Liver (tissue), 9 donors: ENCODE results near the gene IL17RE. TPM values are rescaled to one million over a fixed set of nuclear protein-coding genes. Genes with fewer than 3 reads are reported as not detected.

ENCODE experiments used
- DNase-seq: peaks from one replicate; pipeline ENCODE4 v3.0.0-alpha.2; 2017; ENCODE audit warnings: low spot score
- H3K27ac ChIP-seq, 2 donors: one replicate each; pipeline ENCODE4 v1.7.0; 2013; ENCODE audit warnings: inconsistent platforms in 2 of 2, low read length in 2 of 2, control low read depth in 1 of 2, low read depth in 1 of 2, mild to moderate bottlenecking in 1 of 2
- H3K27me3 ChIP-seq, 4 donors: one replicate each; pipeline versions ENCODE4 v1.6.1 to v1.7.0; 2013; ENCODE audit warnings: low read length in 3 of 4, inconsistent platforms in 1 of 4, mild to moderate bottlenecking in 1 of 4, moderate library complexity in 1 of 4; ENCODE audit not compliant: control insufficient read depth in 4 of 4, insufficient read depth in 4 of 4
- H3K36me3 ChIP-seq, 4 donors: one replicate each; pipeline versions ENCODE4 v1.6.1 to v1.7.0; 2013; ENCODE audit warnings: low read length in 3 of 4, mild to moderate bottlenecking in 3 of 4, low read depth in 1 of 4, moderate library complexity in 1 of 4; ENCODE audit not compliant: control insufficient read depth in 4 of 4, insufficient read depth in 3 of 4
- H3K4me1 ChIP-seq, 4 donors: one replicate each; pipeline versions ENCODE4 v1.6.1 to v1.7.0; 2013; ENCODE audit warnings: low read length in 3 of 4, mild to moderate bottlenecking in 3 of 4, moderate library complexity in 1 of 4; ENCODE audit not compliant: control insufficient read depth in 4 of 4, insufficient read depth in 4 of 4
- H3K4me3 ChIP-seq, 3 donors: one replicate each; pipeline versions ENCODE4 v1.6.1 to v1.7.0; 2013; ENCODE audit warnings: low read length in 3 of 3, control low read depth in 1 of 3, low read depth in 1 of 3, mild to moderate bottlenecking in 1 of 3
- H3K9ac ChIP-seq, 2 donors: one replicate each; pipeline ENCODE4 v1.7.0; 2013; ENCODE audit warnings: low read length in 2 of 2, mild to moderate bottlenecking in 2 of 2, moderate library complexity in 2 of 2, control low read depth in 1 of 2, low read depth in 1 of 2
- H3K9me3 ChIP-seq, 4 donors: one replicate each; pipeline versions ENCODE4 v1.6.1 to v1.7.0; 2013; ENCODE audit warnings: low read length in 3 of 4; ENCODE audit not compliant: control insufficient read depth in 4 of 4
- EGR1 ChIP-seq, 2 donors: IDR thresholded peaks; 2 replicates each; pipeline ENCODE4 v1.6.1; 2016 to 2018; ENCODE audit warnings: antibody characterized with exemption in 2 of 2, low read depth in 2 of 2
- FOXA1 ChIP-seq: IDR thresholded peaks from 2 replicates; pipeline ENCODE4 v1.6.1; 2016; ENCODE audit warnings: antibody characterized with exemption
- FOXA2 ChIP-seq: IDR thresholded peaks from 2 replicates; pipeline ENCODE4 v1.6.1; 2016; ENCODE audit warnings: antibody characterized with exemption
- GABPA ChIP-seq, 2 donors: IDR thresholded peaks in 1 of 2; conservative IDR thresholded peaks in 1 of 2; 2 replicates each; pipeline ENCODE4 v1.6.1; 2016; ENCODE audit warnings: antibody characterized with exemption in 2 of 2, mild to moderate bottlenecking in 1 of 2, moderate library complexity in 1 of 2
- HNF4A ChIP-seq, 2 donors: conservative IDR thresholded peaks; 2 replicates each; pipeline ENCODE4 v1.6.1; 2016; ENCODE audit warnings: antibody characterized with exemption in 2 of 2, mild to moderate bottlenecking in 2 of 2
- HNF4G ChIP-seq: IDR thresholded peaks from 2 replicates; pipeline ENCODE4 v1.6.1; 2016; ENCODE audit warnings: antibody characterized with exemption
- NR2F2 ChIP-seq: IDR thresholded peaks from 2 replicates; pipeline ENCODE4 v1.6.1; 2016; ENCODE audit warnings: antibody characterized with exemption
- RXRA ChIP-seq, 2 donors: IDR thresholded peaks; 2 replicates each; pipeline ENCODE4 v1.6.1; 2017 to 2018; ENCODE audit warnings: antibody characterized with exemption in 2 of 2, mild to moderate bottlenecking in 1 of 2
- SP1 ChIP-seq: IDR thresholded peaks from 2 replicates; pipeline ENCODE4 v1.6.1; 2018; ENCODE audit warnings: antibody characterized with exemption, mild to moderate bottlenecking
- TAF1 ChIP-seq: conservative IDR thresholded peaks from 2 replicates; pipeline ENCODE4 v1.6.1; 2016; ENCODE audit warnings: antibody characterized with exemption, mild to moderate bottlenecking
- WGBS: extraction: QIAGEN DNeasy Blood & Tissue Kit; methylation state at CpG from one replicate; pipeline ENCODE4 v1.1.7; 2013; 5-methylcytosine and 5-hydroxymethylcytosine counted together
- polyA plus RNA-seq, 2 donors: library from polyadenylated mRNA; stranded (reverse) in 1 of 2; unstranded in 1 of 2; fragments of 200-250 nt in 1 of 2; fragments of >200 nt in 1 of 2; fragmentation: Nextera tagmentation in 1 of 2; extraction: Ambion mirVana in 1 of 2; gene quantifications; one replicate each; pipeline versions ENCODE4 v1.2.1 to v1.2.3, GENCODE V29; 2013 to 2015
- total RNA-seq, 2 donors: library from RNA; depleted of rRNA; stranded (reverse); fragments of >200 nt; gene quantifications; one replicate each; pipeline ENCODE4 v1.2.3, GENCODE V29; 2014
- TF ChIP-seq, protein P1 (sequence below): fragments of 150-350 bp; IDR thresholded peaks from 2 replicates; pipeline ENCODE4 v1.5.1; 2017; ENCODE audit warnings: improper control_type of control experiment, low read depth, low read length; ENCODE audit not compliant: missing input control
- TF ChIP-seq, protein P2 (sequence below): IDR thresholded peaks from 2 replicates; pipeline ENCODE4 v1.6.1; 2016; ENCODE audit warnings: antibody characterized with exemption
- TF ChIP-seq, protein P3 (sequence below): IDR thresholded peaks from 2 replicates; pipeline ENCODE4 v1.6.1; 2016; ENCODE audit warnings: antibody characterized with exemption
- TF ChIP-seq, protein P4 (sequence below): IDR thresholded peaks from 2 replicates; pipeline ENCODE4 v1.6.1; 2016; ENCODE audit warnings: antibody characterized with exemption, mild to moderate bottlenecking
- donor health status: healthy.
- donor health status: healthy.
- donor health status: healthy.
- donor health status: healthy.
- donor health status: healthy.

IL17RE gene
- total and polyA plus RNA-seq, 4 donors: 0.42 to 2.1 (median 0.90) TPM

- no peak overlapping the region for H3K27ac ChIP-seq
- H3K36me3 ChIP-seq: no peaks in the 10 kb centered on the region
- TF ChIP-seq SP1: no peak
- TF ChIP-seq RXRA (IDR thresholded peaks at IDR 0.05): no peak
- TF ChIP-seq, protein P1, sequence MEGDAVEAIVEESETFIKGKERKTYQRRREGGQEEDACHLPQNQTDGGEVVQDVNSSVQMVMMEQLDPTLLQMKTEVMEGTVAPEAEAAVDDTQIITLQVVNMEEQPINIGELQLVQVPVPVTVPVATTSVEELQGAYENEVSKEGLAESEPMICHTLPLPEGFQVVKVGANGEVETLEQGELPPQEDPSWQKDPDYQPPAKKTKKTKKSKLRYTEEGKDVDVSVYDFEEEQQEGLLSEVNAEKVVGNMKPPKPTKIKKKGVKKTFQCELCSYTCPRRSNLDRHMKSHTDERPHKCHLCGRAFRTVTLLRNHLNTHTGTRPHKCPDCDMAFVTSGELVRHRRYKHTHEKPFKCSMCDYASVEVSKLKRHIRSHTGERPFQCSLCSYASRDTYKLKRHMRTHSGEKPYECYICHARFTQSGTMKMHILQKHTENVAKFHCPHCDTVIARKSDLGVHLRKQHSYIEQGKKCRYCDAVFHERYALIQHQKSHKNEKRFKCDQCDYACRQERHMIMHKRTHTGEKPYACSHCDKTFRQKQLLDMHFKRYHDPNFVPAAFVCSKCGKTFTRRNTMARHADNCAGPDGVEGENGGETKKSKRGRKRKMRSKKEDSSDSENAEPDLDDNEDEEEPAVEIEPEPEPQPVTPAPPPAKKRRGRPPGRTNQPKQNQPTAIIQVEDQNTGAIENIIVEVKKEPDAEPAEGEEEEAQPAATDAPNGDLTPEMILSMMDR: no peak
- TF ChIP-seq, protein P2, sequence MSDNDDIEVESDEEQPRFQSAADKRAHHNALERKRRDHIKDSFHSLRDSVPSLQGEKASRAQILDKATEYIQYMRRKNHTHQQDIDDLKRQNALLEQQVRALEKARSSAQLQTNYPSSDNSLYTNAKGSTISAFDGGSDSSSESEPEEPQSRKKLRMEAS: no peak
- no peak for TF ChIP-seq GABPA (IDR thresholded peaks at IDR 0.05 in 1 of 2, conservative IDR thresholded peaks at IDR 0.05 in 1 of 2)
- TF ChIP-seq NR2F2: no peak
- TF ChIP-seq, protein P3, sequence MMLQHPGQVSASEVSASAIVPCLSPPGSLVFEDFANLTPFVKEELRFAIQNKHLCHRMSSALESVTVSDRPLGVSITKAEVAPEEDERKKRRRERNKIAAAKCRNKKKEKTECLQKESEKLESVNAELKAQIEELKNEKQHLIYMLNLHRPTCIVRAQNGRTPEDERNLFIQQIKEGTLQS: no peak
- TF ChIP-seq HNF4A (conservative IDR thresholded peaks at IDR 0.05): no peak
- no peak for TF ChIP-seq EGR1 (IDR thresholded peaks at IDR 0.05; ENCODE audit: low read depth in 2 of 2)
- no peaks in the 10 kb centered on the region for H3K9me3 ChIP-seq
- H3K4me1 ChIP-seq: peaks cover 12 to 35% (median 21%) of the 10 kb centered on the region in 4 donors
- no peak overlapping the region for H3K9ac ChIP-seq
- peaks cover 0 to 3% (median 0%) of the 10 kb centered on the region in 4 donors for H3K27me3 ChIP-seq
- DNase-seq: no peak
- H3K4me3 ChIP-seq: no peak overlapping the region
- 62% methylated on average over 7 of the region's 7 CpGs for WGBS
These were observed 48.5 kb downstream of the IL17RE start for GRCh38 chr3:9951126-9951525.

DNA sequence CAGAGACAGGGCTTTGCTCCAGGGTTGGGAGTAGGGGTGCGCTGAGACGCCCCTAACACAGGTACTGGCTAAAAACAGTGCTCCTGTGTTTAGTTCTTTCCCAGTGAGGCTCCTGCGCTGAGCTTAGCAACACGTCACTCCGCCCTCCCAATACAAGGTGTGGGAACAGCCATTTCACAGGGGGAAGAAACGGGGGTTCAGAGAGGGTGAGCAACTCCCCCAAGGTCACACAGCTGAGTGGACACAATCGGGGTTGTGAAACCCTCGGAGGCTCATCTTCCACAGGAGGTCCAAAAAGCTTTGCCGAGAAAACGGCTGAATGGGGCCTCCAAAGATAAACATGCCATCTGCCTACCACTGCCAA lies 48.9 kb downstream of the IL17RE start:
- 46% methylated on average over 10 of the region's 10 CpGs for WGBS
- H3K27ac ChIP-seq: no peak overlapping the region

More for the DNA sequence above, 48.9 kb downstream of the IL17RE start:
- no peak for DNase-seq
- TF ChIP-seq HNF4A (conservative IDR thresholded peaks at IDR 0.05) (no peak), HNF4G (no peak), FOXA2 (no peak), RXRA (IDR thresholded peaks at IDR 0.05) (no peak), TAF1 (no peak), FOXA1 (no peak)
- TF ChIP-seq, protein P4, sequence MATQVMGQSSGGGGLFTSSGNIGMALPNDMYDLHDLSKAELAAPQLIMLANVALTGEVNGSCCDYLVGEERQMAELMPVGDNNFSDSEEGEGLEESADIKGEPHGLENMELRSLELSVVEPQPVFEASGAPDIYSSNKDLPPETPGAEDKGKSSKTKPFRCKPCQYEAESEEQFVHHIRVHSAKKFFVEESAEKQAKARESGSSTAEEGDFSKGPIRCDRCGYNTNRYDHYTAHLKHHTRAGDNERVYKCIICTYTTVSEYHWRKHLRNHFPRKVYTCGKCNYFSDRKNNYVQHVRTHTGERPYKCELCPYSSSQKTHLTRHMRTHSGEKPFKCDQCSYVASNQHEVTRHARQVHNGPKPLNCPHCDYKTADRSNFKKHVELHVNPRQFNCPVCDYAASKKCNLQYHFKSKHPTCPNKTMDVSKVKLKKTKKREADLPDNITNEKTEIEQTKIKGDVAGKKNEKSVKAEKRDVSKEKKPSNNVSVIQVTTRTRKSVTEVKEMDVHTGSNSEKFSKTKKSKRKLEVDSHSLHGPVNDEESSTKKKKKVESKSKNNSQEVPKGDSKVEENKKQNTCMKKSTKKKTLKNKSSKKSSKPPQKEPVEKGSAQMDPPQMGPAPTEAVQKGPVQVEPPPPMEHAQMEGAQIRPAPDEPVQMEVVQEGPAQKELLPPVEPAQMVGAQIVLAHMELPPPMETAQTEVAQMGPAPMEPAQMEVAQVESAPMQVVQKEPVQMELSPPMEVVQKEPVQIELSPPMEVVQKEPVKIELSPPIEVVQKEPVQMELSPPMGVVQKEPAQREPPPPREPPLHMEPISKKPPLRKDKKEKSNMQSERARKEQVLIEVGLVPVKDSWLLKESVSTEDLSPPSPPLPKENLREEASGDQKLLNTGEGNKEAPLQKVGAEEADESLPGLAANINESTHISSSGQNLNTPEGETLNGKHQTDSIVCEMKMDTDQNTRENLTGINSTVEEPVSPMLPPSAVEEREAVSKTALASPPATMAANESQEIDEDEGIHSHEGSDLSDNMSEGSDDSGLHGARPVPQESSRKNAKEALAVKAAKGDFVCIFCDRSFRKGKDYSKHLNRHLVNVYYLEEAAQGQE: no peak
- no peak overlapping the region for H3K9ac ChIP-seq
- no peaks in the 10 kb centered on the region for H3K36me3 ChIP-seq
- peak overlapping the region in 1 of 3 donors; percentile 53 for H3K4me3 ChIP-seq
- H3K4me1 ChIP-seq: peaks cover 12 to 30% (median 22%) of the 10 kb centered on the region in 4 donors
- peaks cover 0 to 3% (median 0%) of the 10 kb centered on the region in 4 donors for H3K27me3 ChIP-seq
- no peaks in the 10 kb centered on the region for H3K9me3 ChIP-seq
